ENCODE data around the gene UCK1.
"Not testable (repeated sequence)": the region's sequence is repeated elsewhere in the genome, so short reads cannot be mapped to it uniquely, and the experiment has no call there.

UCK1 gene

GRCh38 chr9:131554087-131554842 is 23.2 kb upstream of the UCK1 start:
- DNase-seq (ENCODE audit: low read depth) = no peak

DNA sequence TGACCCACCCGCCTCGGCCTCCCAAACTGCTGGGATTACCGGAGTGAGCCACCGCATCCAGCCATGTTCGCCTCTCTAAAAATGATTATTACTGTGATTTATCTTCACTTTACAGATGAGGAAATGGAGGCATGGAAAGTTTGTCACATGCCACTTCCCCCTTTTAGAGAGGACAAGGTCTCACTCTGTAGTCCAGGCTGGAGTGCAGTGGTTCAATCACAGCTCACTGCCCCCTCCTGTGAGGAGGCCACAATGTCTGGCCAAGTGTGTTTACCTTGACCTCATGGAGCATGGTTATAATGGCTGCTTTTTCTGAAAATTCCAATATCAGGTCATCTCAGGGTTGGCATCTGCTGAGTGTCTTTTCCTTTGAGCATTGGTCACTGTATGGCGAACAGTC is 21.0 kb upstream of the UCK1 start:
- DNase-seq (ENCODE audit: low read depth) = no peak

GRCh38 chr9:131550465-131550864 is 19.4 kb upstream of the UCK1 start:
- not testable (repeated sequence) for DNase-seq (ENCODE audit: low read depth)

GRCh38 chr9:131549186-131549585 is 18.1 kb upstream of the UCK1 start:
- DNase-seq (ENCODE audit: low read depth) = not testable (repeated sequence)

DNA sequence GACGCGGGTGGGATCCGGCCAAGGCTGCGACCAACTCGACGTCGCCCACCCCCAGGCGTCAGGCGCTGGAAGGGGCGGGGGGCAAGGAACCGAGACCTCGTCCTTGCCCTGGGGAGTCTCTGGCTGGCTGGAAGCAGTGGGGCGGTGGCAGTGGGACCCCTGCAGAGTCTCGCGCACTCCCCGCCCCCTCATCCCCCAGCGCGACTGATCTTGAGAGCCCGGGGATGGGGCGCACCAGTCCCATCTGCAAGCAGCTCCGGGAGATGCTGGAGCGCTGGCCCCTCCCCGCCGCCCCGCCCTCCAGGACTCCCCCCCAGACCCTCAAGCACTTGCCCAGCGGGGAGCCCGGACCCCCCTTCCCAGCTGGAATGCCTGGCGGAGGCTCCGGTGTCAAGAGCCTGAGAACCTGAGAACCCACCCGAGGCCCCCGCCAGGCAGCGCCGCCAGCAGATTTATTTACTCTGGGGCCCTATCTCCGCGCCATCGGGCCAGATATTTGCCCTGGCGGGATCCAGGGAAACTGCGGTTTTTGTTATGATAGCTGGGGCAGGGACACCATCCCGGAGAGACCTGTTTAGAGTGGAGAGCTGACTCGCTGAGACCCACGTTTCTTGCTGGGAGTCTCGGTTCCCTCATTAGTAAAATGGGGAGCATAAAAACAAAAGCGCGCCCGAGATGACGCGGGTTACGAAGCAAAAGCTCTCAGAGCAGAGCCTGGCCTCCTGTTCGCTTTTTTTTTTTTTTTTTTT is 15.4 kb upstream of the UCK1 start:
- no peak for DNase-seq (ENCODE audit: low read depth)

DNA sequence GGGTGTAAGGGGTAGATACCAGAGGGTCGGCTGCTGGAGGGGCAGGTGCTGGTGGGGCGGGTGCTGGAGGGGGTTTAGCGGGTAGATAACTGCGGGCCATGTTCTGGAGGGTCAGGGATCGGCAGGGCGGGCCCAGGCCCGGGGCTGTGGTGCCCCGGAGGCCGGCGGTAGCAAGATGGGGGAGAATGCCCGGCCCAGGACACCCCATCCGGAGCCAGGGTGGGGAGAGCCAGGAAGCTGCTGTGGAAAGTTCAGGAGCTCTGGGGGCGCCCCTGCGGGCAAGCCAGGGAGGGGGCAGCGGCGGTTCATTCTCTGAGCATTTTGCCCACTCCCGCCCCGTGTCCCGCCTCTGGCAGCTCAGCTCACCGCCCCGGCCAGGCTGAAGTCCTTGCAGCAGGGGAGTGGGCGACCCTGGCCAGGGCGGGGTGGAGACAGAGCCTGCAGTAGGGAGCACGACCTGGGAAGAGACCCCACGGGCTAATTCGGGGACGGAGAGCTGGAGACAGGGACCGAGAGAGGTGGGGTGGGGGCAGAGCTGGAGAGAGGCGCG is 14.8 kb upstream of the UCK1 start:
- no peak for DNase-seq (ENCODE audit: low read depth)

DNA sequence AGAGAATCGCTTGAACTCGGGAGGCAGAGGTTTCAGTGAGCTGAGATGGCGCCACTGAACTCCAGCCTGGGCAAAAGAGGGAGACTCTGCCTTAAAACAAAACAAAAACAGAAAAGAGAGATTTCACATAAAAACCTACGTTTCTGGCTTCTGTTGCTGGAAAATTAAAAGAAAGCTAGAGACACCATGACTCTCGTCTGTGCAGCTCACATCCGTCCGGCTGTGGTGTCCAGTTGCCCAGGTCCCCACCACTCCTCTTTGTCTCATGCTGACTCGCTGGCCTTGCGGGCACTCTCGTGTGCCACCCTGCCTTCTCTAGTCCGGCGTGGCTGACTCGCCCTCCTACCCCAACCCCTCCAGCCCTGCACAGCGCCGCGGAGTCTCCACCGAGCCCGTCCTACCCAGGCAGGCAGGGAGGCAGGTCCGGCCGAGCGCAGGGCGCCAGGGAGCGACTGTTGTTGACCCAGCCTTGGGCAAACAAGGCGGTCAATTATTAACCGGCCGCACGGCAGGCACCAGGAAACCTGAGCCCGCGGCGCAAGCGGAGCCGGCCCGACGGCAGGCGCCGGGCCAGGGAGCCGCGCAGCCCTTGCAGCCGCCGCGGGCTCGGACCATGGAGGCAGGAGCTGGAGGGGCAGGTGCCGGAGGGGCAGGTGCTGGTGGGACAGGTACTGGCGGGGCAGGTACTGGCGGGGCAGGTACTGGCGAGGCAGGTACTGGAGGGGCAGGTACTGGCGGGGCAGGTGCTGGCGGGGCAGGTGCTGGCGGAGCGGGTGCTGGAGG is 14.1 kb upstream of the UCK1 start, which contains the start of gene PRRT1B:
PRRT1B (plus strand) TSS at position 521 of the 783 bp plus-strand sequence; CDS start at position 614, 93 bp downstream.
- no peak for DNase-seq (ENCODE audit: low read depth)

- no peak for DNase-seq (ENCODE audit: low read depth)
Measured at GRCh38 chr9:131543141-131543540, 12.1 kb upstream of the UCK1 start.

GRCh38 chr9:131539223-131539923 is 8.3 kb upstream of the UCK1 start:
- DNase-seq (ENCODE audit: low read depth) = no peak

DNA sequence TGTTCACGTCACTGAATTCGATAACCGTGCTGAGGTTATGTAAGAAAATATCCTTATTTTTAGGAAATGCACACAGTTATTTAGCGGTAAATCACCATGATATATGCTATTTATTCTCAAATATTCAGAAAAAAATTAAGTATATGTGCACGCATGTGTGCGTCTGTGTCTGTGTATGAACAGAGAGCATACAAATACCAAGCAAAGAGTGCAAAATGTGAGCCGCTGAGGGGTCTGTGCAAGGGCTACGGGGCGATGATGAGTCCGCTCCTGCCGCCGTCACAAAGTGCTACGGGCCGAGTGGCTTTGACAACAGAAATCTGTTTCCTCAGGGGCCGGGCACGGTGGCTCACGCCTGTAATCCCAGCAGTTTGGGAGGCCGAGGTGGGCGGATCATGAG is 6.9 kb upstream of the UCK1 start:
- DNase-seq (ENCODE audit: low read depth) = no peak

DNA sequence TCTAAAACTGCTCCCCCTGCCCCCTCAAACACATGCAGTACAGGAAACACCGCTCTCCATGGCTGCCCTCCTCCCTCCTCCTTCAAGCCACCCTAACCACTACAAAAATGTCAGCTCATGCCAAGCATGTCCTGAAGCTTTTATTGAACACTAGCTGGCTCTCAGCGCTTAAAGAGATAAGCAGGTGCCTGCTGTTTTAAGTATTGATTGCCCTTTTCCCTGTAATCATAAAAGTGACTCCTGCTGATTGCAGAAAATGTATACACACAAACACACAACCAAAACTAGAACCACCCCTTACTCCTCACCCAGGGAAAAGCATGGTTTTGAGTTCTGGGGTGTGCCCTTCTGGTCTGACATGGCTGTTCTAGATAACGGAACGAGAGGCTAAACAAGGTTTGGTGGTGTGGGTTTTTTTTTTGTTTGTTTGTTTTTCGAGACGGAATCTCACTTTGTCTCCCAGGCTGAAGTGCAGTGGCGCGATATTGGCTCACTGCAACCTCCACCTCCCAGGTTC is 3.7 kb upstream of the UCK1 start:
- DNase-seq (ENCODE audit: low read depth) = no peak

- no peak for DNase-seq (ENCODE audit: low read depth)
Measured at GRCh38 chr9:131530546-131530919, 530 bp downstream of the UCK1 start.

DNA sequence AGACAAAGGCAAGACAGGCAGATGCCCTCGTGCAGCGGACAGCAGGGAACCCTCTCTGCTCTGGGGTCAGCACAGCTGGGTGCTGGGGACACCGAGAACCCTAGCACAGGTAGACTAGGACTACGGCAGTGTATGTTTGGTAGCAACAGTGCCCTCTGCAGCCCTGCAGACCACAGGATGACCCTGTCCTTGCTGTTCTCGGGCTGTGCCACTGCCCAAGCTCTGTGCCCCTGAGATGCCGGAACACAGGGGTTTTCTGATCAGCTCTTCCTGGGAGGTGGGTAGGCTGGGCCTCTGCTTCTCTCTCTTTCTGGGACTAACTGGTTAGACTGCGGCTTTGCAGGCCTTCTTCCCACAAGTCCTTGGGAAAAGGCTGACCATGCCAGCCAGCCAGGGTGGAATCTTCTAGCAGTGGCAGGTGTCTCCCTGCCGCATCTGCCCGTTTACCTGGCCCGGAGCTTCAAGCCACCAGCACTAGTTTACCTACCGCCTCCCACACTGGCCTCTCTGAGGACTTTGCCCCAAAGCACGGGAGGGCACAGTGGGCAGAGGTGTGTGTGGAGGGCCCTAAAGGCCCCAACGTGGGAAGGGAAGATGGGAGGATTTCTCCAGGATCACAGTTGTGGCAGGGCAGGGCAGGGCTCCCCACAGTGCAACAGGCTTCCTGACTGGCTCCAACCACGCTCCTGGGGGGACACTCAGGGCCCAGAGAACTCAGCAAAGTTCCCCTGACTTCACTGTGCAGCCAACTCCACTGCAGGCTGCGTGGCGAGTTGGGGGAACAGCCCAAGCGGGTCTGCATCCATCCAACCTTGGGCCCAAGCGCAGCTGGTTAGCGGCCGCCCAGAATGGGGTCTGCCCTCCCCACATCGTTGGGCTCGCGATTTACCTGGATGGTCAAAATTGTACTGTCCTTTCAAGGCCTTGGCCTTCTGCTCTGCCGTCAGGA is 1.2 kb downstream of the UCK1 start:
- DNase-seq (ENCODE audit: low read depth) = no peak

DNA sequence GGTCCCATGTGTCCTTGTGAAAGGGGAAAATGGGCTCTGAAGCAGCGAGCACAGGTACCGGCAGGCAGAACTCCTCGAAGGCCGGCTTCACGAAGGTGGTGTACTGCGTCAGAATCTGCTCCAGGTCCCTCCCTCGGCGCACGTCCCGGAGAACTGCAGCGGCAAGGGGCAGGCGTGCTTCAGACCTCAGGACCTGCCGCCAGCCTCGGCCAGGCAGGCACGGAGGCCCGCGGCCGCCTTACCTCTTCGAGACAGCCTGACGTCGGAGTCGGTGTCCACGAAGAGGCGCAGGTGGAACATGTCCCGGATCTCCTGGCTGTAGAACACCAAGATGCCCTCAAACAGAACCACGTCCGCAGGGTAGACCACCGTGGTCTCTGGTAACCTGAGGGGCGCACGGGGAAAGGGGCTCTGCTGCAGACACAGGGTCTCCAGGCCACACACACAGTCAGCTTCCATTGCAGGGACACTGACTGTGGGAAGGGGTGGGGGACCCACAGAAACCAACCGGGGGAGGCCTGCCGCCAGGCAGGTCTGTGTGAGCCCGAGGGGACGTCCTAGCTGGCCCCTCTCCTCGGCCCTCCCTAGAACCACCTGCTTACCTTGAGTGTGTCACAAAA is 2.1 kb downstream of the UCK1 start:
- DNase-seq (ENCODE audit: low read depth) = no peak

GRCh38 chr9:131528186-131528585 is 2.9 kb downstream of the UCK1 start:
- DNase-seq (ENCODE audit: low read depth) = no peak

- no peak for DNase-seq (ENCODE audit: low read depth)
Measured at GRCh38 chr9:131525643-131526565, 5.2 kb downstream of the UCK1 start.

DNA sequence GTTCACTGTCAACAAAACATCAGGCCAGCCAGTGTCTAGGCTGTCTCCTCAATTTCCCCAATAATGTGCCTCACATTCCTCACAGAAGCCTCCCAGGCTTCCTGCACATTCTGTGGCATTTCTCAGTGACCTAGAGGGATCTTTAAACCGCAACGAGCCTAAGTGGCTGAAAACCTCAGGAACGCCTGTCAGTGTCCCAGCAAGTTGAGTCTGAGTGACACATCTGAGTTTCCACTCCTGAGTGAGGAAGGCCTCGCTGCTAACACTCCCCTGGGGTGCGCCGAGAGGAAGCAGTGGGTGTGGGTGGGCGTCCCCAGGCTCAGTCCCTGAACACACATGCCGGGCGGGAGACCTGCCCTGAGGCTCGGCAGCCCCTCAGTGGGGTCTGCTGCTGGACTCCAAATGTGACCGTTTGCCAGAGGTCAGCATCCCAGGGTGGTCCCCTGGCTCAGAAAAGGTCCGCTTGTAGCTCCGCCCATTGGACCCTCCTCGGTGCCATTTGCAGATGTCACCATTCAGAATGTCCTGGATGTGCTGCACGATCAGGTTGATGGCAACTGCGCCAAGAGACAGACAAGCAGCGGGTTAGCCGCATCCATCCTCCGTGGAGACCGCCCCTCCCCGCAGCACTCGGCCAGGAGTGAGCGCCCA is 6.3 kb downstream of the UCK1 start:
- DNase-seq (ENCODE audit: low read depth) = no peak

Measured in stimulated activated CD8-positive, alpha-beta memory T cell treated with anti-CD3 and anti-CD28 coated beads, Interleukin-15, amount 100 ng/mL, for 24 hours (primary cell).